NCI-H69 (cell line): ENCODE measurements around the gene UBA1.

Experiments used
- DNase-seq: peaks from one replicate; lab custom pipeline; 2025; lab: John Stamatoyannopoulos, UW

UBA1 gene

DNA sequence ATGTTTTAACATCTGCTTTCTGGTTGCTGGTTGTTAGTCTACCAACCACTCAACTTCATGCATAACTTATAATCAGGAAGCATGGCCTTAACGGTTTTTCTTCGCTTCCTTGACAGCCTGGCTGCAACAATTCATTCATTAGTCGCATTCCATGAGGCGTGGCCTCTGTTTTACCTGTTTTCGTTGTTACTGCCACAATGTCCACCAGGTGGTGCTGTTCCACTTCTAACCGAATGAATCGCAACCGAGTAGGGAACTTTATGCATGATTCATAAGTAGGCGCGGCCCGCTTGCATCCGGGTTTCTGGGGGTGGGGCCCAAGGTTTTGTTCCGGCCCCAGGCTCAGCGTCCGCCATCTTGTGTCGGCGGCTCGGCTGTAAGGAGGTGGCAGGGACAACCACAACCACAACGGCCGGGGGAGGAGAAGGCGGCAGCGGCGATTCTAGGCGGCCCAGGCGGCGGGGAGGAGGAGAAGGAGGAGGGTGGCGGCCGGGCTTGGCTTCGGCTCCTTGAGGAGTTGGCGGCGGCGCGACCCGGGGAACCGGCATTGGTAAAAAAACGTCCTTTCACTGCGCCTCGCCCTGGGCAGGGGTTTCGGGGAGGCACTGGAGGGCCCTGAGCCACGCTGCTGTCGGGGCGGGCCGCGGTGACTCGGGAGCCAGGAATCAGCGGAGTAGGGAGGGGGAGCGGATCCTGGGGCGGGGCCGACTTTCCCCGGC lies at the start of gene UBA1:
UBA1 (plus strand) TSS at position 355 of the 719 bp plus-strand sequence. CDS start 4,974 bp downstream, outside the sequence.
- DNase-seq = peak; percentile 96

DNA sequence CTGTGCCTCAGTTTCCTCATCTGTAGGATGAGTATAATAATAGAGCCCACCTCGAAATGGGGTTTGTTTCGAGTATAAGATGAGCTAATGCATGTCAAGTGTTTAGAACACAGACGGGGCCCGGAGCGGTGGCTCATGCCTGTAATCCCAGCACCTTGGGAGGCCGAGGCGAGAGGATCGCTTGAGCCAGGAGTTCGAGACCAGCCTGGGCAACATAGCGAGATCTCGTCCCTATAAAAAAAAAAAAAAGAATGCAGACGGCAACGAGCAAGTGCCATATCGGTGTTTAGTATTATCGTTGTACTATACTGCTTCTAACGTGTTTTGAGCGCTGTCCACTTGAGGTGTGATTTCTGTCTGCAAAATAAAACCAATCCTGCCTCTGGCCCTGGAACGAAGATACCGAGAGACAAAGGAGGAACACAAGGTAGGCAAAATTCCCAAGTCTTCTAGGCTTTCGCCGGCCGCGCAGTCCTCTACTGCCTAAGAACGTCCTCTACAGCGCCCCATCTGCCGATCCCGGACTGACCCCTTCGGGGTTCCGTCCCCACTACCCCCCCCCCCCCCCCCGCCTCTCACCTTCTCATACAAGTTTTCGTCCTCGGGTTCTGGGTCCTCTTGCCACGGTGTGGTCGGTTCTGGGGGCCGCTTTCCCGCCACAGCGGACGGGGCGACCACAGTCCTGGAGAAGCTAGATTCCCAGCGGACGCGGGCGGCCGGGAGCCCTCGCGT lies 49.6 kb upstream of the UBA1 start:
- DNase-seq = peak; percentile 68

- peak; percentile 96 for DNase-seq
Measured at GRCh38 chrX:47144626-47145394, 48.8 kb upstream of the UBA1 start, which contains the start of the genes NDUFB11 and RBM10. TSS of gene NDUFB11 (minus strand) at chrX:47144702. CDS start at chrX:47144679, 23 bp downstream. TSS of gene RBM10 (plus strand) at chrX:47145221. CDS start at chrX:47147482, 2,261 bp downstream.

GRCh38 chrX:47145395-47146120 lies 48.1 kb upstream of the UBA1 start:
- DNase-seq = peak; percentile 70

- DNase-seq = peak; percentile 31
Measured at GRCh38 chrX:47146121-47146935, 47.3 kb upstream of the UBA1 start.

DNA sequence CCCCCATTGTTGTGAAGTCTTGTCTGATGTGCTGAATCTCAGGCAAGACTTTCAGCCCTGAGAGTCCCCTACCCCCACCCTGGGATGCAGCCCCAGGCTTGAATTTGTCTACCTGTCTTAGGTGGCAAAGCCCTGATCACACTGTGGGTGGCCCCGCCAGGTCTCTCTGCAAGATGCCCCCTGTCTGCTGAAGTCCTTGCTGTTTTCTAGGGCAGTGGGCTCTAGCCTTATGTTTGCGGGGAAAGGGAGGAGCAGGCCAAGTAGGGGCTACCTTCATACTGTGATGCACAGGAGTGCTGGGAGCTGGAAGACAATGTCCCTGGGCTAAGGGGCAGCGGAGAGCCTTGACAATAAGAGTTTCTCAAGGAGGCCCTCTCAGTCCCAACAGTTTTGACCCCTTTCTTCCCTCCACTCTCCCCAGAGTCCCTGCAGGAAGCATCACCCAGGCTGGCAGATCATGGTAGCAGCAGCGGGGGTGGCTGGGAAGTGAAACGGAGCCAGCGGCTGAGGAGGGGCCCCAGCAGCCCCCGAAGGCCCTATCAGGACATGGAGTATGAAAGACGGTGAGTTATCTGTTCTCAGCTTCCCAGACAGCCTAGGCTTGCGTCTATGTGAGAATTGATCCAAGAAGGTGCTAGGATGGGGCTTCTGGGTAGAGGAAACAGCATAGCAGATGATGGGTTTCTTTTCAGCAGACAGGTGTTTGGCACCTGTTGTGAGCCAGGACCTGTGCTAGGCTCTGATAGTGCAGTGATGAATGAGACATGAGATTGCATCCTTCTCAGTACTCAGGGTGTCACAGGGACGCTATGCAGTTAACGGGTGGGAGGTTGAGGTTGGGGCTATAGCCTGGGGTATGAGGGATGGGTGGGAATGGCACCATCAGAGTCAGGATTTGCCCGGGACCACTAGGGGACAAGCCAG lies 46.4 kb upstream of the UBA1 start:
- no peak for DNase-seq

DNA sequence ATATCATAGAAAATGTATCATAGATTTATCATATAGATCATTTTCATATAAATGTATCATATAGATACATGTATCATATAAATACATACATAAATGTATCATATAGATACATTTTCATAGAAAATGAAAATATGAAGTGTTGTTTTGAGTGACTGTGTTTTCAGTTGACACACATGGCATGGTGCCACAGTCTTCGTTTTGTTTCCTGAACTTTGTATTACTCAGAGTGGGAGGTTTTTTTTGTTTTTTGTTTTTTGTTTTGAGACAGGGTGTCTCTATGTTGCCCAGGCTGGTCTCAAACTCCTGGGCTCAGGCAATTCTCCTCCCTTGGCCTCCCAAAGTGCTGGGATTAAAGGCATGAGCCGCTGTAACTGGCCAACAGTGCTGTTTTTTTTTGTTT lies 44.7 kb upstream of the UBA1 start:
- DNase-seq = no peak

DNA sequence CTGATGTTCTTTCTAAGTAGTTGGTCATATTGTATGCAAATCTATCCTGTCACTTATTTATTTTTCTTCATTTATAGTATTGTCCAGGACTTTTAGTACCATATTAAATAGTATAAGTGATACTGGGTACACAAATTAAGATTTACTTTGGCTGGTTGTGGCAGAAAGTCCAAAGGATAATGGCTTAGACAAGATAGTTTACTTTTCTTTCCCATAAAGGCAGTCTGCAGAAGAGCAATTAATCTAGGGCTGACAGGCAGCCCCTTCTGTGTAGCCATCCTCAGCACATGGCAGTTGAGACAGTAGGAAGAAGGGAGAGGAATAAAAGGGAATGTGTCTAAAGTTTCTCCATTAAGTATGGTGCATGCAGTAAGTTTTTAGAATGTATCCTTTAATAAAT lies 42.2 kb upstream of the UBA1 start:
- DNase-seq = peak; percentile 6

- no peak for DNase-seq
Measured at GRCh38 chrX:47156611-47157520, 36.8 kb upstream of the UBA1 start.

- DNase-seq = no peak
Measured at GRCh38 chrX:47158131-47158530, 35.5 kb upstream of the UBA1 start.

GRCh38 chrX:47158781-47159180 lies 34.8 kb upstream of the UBA1 start:
- DNase-seq = no peak

DNA sequence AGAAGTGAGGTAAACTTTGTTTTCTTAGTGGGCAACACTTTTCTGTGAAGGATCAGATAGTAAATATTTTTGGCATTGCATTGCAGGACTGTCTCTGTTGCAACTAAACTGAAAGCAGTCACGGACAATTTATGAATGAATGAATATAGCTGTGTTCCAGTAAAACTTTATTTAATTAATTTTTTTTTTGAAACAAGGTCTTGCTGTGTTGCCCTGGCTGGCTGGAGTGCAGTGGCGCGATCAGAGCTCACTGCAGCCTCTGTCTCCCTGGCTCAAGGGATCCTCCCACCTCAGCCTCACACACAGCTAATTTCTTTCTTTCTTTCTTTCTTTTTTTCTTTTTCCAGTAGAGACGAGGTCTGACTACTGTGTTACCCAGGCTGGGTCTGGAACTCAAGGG lies 32.8 kb upstream of the UBA1 start:
- no peak for DNase-seq

- no peak for DNase-seq
Measured at GRCh38 chrX:47162927-47163583, 30.6 kb upstream of the UBA1 start.

- no peak for DNase-seq
Measured at GRCh38 chrX:47164420-47164819, 29.2 kb upstream of the UBA1 start.

DNA sequence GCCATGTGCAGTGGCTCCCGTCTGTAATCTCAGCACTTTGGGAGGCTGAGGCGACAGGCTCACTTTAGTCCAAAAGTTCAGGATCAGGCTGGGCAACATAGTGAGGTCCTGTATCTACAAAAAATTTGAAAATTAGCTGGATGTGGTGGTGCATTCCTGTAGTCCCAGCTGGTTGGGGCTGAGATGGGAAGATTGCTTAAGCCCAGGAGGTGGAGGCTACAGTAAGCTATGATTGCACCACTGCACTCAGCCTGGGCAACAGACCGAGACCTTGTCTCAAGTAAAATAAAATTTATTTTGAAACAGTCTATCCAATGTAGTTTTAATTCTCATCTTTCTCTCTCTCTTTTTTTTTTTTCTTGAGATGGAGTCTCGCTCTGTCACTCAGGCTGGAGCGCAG lies 27.5 kb upstream of the UBA1 start:
- DNase-seq = no peak

GRCh38 chrX:47168495-47169073 lies 25.0 kb upstream of the UBA1 start:
- DNase-seq = no peak

- DNase-seq = no peak
Measured at GRCh38 chrX:47169273-47169672, 24.4 kb upstream of the UBA1 start.
